Epidermal melanocyte (primary cell): Measurements from ENCODE around the gene KRTAP10-1.

Experiments
- DNase-seq: peaks from one replicate; pipeline ENCODE4 v3.0.0; 2011; ENCODE audit warnings: low spot score; ENCODE audit not compliant: insufficient read length

KRTAP10-1 gene

DNA sequence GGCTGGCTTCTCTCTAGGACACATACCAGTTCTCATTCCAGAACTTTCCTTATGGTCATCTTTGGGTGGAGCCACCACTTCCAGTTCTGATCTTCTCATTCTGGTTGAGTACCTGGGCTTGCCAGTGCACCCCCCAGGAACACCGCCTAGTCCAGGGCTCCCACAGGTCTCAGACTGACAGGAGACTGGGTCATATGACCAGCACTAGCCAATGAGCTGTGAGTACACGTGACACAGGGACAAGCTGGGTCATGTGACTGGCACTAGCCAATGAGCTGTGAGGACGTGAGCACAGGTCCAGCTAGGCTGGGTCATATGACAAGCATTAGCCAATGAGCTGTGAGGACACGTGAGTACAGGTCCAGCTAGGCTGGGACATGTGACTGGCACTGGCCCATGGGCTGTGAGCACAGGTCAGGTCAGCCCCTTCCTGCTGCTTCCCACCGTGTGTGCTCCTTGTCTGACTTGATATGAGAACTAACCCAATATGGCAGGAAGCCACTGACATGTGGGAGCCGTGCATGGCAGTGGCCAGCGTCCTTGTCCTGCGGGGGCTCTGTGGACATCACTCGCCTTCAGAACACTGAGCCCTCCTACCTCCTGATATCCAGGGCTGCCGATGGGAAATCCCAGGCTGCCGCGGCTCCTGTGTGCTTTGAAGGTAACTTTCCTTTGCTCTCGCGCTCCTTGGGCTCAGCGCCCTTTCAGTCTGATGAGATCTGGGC lies 22.7 kb downstream of the KRTAP10-1 start:
- no peak for DNase-seq

DNA sequence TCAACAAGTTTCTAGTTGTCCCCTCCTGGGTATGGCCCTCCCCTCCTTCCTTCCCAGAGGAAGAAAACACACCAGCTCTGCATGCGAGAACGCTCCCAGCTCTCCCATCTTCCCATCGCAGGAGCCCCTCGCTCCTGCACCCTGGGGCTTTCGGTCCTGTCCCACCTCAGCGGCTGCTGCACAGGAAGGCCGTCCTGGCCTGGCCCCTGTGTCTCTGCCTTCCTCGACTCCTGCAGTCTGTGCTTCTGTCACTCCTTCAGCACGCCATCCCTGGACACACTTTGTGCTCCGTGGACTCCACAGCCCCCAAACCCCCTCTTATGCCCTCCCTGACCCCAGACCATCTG lies 23.2 kb downstream of the KRTAP10-1 start:
- DNase-seq: no peak

DNA sequence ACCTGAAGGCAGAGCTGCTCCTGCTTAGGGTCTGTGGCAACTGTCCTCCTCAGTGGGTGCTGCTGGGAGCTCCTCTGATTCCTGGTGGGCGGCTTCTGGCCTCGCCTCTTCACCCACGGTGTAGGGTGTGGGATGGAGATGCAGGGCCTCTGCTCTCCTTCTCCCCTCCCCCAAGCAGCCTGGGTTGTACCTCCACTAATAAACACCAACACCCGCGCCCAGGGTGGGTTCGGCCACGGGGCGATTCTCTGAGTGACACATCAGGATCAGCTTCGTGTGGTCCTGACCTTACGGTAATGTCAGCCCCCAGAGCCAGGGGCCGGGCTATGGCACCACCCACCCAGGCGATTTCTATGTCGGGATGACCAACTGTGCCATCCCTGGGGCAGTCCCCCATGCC lies 23.7 kb downstream of the KRTAP10-1 start:
- no peak for DNase-seq

DNA sequence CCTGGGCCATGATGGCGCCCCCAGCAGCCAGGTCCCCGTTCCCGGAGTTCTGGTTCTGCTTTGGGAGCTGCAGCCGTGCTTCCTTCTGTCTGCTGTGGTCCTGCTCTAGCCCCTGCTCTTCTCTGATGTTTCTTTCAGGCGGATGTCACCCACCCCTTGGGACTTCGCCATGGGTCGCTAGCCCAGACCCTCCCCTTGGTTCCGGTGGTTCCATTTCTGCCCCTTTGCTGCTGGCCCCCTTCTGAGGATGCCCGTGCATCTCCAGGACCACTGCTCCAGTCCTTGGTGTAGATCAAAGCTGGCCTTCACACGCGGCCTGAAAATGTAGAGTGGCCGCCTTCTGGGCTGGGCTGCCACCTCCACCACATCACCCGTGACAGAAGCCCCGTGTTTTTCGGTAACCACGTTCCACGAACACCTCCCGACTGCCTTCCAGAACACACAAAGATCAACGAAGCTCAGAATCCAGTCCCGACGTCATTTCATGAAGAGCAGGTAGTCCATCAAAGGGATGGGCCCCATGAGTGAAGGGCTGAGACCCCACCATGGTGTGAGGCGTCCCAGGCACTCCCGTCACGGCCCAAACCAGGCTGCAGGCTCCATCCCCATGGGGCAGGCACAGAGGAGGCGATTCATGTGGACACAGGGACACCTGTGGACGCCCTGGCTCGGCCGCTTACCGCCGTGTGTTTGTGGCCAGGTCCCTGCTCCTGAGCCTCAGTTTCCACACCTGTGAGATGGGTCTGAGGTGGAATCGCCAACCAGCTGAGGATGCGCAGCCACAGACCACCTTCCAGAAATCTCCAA lies 24.4 kb downstream of the KRTAP10-1 start:
- no peak for DNase-seq

DNA sequence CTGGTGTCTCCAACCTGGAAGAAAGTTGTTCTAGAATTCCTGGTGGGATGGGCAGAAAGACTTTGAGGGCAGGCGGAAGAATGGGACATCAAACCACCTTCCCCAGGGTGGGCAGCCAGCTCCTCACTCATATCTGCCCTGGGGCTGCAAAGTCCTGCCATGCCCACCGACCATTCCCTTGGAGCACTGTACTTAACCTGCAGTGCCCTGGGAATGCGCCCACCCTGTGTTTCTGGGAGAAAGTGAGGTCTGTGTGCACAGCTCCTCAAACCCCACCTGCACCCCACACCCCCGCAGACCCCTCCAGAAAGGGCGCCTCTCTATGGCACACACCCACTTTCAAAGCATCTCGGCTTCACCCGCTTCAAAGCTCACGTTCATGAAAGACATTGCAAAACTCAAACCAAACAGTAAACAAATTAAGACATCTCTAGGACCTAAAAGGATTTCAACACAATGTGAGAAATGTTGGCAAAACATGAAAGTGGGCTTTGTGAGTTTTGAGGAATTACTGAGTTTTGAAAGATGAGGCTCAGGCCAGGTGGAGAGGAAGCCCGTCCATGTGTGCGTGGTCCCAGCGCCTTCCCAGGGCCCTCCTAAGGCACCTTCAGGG lies 25.1 kb downstream of the KRTAP10-1 start:
- no peak for DNase-seq

DNA sequence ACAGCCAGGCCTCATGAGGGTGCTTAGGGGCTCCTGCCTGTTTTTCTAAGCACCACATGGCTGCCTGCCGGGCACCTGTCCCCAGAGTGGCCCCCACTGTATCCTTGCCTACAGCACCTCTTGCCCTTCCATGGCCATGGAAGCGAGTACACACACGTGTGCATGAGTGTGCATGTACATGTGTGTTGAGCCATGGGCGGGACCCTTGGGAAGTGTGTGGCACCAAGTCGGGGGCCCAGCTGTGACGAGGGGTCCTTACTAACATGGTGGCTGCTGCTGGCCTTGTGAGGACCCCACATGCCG lies 25.8 kb downstream of the KRTAP10-1 start:
- DNase-seq: no peak

DNA sequence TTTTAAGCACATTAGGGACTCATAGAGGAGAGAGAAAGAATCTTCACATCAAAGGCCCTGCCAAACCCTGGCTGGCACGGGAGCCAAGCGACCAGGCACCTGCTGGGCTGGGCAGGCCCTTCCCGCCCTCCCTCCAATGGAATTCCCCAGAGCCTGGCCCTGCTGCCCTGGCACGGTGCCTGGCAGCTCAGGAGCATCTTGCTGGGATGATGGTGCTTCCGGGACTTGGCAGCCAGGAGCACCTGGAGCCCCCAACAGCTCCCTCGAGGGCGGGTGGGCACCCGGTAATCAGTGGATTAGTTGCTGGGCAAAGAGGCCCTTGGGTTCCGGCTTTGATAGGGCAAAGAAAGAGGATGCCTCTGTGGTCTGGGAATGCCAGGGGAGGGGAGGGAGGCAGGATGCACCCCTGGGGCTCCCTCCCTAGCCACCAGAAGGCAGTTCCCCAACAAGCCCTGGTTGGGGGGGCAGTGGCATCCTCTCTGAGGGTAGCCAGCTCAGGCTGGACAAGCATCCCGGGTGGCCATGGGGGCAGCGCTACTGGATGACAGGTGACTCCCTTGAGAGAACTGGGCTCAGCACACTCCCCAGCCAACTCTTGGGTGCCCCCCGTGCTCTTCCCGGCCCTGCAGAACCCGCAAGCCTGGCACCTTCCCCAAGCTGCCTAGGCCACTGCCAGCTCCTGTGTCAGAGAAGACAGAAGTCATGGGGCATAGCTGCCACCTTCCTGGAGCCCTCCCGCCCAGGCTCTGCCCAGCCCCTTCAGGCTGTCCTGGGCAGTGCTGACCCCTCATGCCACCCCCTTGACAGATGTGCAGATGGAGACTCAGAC lies 26.4 kb downstream of the KRTAP10-1 start:
- no peak for DNase-seq

DNA sequence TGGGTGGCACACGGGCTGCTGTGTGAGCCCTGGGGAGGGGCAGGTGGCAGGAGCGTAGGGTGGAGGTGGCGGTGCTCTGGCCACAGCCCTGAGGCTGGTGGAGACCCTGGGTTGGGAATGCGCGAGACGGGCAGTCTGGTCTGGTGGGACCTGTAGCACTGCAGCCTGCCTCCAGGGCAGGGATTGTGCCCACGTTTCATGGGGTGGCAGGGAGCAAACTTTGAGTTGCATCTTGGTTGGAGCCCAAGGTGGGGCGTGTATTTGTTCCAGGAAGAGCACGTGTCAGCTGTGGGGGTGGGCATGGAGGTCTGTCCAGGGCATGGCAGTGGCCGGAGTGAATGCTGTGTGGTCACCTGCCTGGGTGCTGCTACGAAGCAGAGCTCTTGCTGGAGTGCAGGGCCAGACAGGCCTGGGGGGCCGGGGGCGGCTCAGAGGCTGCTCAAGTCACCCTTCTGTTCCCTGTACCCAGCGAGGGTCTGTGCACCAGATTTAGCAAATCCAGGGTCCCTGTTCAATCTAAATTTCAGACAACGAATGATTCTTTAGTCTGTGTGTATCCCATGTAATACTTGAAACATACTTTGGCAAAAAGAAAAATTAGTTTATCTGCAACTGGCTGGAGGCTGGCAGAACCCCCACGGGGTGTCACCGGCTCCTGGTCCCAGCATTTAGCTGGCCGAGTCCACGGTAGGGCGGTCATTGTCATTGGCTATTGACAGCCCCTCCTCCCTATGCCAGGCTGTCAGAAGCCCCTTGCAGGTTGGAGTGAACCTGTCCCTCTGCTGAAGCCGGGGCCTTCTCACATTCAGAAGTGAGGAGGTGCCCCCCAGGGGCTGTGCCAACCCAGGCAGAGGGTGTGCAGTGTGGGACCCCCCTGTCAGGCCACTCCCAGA lies 27.3 kb downstream of the KRTAP10-1 start:
- no peak for DNase-seq

DNA sequence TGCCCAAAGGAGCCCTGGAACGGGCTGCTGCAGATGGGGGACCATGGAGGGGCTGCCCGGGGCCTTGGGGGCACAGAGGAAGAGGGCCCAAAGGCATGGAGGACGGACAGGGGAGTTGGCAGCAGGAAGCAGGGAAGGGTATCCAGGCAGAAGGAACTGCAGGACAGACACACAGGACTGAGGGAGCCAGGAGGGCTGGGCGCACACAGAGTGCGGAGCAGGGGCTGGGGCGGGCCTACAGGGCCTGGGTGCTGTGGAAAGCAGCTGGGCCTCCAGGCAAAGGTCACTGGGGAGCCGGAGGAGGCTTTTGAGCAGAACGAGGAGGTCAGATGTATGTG lies 28.1 kb downstream of the KRTAP10-1 start:
- DNase-seq: no peak

DNA sequence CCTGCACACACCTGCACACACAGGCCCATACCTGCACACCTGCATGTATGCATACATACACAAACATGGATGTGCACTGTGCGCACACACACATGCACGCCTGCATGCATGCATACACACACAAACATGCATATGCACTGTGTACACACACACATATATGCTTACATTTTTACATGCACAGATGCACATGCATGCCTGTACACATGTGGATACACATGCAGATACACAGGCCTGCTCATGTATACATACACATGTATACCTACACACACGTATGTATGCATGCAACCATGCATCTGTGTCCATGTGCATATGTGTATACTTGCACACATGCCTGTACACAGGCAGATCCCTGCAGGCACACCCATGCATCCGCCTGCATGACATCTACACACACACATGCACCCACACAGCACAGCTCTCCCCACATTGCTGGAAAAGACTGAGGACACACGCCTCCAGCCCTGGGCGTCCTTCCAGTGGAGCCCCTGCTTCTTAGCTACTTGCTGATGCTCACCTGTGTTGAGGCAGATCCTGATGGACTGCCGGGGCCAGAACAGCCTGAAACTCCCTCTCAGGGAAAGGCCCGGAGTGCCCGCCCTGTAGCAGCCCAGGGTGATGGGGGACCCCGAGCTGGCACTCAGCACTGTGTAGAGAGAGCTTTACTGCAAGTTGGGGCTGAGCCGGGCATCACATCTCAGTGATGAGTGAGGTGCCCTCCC lies 28.6 kb downstream of the KRTAP10-1 start:
- DNase-seq: no peak

DNA sequence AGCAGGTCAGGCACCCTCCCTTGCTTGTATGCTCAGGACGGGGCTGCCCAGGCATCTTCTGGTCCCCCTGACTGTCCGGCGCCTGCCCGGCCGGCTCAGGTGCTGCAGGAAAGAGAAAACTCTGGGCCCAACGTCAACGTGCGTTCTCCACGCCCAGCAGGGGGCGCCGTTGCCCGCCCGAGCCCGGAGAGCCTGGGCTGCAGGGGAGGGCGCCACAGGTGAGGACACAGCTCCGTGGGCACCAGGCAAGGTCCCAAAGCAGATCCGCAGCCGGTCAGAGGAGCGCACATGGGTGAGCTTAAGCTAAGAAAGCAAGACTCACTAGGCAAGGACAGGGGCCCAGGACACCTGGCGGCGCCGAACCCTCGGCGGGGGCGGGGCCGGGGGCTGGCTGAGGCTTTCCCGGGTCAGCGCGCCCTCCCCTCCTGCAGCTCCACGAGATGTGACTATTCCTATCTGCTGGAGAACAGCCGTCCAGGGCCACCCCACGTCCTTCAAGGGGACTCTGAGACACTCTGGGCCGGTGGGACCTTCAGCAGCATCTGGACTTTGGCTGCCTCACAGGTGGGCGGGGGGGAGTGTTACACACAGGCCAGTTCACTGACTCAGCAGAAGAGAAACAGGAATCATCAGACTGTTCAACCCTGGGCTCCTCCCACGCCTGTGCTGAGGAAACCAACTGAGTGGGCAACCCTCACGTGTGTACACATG lies 29.3 kb downstream of the KRTAP10-1 start:
- DNase-seq: no peak

DNA sequence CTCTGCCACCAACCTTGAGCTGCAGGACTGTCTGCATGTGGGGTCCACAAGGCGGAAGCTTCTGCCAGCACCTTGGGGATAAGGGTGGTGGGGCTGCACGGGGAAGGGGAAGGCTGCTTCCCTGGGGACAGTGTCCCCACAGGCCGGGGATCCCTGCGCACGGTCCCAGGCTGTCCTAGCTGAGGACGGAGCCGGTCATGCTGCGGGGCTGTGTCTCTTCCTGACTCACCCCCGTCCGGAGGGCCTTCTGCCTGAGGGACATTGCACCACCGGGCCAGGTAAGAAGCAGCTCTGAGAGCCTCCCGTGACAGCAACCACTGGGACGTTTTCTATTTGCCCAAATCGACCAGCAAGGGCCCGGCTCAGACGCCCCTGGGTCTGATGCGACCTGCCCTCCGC lies 29.9 kb downstream of the KRTAP10-1 start:
- DNase-seq: no peak

DNA sequence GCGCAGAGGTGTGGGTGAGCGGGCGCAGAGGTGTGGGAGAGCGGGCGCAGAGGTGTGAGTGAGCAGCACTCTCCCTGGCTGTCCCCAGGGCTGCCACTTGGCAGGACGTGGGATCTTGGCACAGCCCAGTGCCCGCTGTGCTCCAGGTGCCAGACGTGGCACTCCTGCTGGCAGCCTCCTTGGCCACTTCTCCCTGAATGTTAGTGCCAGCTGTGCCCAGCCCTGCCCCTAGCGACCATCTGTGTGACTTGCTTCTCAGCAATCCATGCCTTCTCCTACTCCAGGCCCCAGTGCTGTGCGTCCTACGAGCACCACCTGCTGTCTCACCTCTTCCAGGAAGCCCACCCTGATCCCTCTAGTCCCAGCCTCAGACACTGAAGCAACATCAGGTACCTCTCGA lies 30.5 kb downstream of the KRTAP10-1 start:
- no peak for DNase-seq

DNA sequence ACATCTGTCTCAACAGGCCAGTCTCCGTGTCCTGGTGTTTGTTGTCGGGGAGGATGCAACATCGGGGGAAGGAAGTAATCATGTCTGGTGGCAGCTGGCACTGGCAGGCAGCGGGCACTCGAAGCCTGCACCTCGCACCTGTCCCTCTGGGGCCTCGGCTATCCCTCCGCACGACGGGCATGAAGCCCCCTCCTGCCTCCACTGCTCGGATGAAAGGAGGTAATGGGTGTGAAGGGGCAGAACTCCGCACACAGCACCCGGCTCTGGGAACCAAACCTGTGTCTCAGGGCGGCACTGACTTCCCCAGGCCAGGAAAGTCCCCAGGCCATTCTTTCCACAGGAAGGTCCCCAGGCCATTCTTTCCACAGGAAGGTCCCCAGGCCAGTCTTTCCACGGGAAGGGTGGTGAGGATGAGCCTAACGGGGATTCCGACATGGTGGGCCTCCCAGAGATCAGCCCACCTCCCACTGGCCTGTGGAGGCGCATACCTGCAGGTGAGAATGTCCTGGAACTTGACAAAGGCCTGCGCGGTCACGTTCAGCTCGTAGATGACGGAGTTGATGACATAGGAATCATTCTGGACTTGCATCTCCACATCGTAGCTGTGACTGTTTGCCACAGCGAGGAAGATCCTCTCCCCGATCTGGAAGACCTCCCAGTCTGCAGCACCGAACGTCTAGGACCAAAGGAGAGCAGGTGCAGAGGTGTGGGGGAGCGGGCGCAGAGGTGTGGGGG lies 31.1 kb downstream of the KRTAP10-1 start:
- DNase-seq: no peak

DNA sequence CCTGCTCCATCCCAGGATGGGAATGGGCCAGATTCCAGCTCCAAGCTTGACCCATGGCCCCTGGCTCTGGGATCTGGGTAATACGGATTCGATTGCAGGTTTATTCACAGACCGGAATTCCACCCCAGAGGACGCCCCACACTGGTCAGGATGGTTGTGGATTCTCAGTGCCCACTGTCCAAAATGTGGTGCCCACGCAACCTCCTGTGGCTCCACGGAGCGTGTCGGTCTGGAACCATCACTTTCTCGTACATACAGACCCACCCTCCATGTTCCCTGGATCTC lies 31.6 kb downstream of the KRTAP10-1 start:
- no peak for DNase-seq

DNA sequence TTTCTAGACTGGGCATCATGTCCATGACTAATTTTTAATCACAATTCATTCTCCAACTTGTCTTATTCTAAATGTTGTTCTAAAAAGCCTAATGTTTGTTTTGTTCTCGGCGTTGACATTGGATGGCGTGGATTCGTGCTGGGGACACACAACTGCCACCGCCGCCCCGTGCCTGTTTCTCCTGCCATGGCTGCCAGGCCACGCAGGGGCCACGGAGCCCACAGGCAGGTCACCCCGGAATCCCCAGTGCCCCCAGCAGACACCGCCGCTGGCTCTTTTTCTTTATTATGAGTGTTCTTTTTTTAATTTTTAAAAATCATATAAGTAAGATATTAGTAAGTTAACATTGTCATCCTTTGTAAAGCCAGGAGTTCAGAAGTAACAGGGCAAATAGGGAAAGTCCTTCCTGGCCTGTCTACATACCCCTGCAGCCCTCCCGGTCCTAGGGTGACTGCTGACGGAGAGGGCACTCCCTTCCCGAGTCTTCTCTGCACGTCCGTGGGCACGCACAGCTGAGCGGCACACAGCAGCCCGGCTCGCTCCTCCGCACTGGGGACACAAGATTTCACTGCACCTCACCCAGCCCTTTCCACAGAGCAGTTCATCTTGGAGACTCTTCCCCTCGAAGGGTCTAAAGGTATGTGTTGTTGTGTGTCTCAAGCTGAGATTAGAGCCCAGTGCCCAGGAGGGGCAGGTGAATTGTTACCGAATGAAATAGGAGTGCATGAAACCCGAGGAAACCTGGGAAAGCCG lies 32.1 kb downstream of the KRTAP10-1 start:
- no peak for DNase-seq

DNA sequence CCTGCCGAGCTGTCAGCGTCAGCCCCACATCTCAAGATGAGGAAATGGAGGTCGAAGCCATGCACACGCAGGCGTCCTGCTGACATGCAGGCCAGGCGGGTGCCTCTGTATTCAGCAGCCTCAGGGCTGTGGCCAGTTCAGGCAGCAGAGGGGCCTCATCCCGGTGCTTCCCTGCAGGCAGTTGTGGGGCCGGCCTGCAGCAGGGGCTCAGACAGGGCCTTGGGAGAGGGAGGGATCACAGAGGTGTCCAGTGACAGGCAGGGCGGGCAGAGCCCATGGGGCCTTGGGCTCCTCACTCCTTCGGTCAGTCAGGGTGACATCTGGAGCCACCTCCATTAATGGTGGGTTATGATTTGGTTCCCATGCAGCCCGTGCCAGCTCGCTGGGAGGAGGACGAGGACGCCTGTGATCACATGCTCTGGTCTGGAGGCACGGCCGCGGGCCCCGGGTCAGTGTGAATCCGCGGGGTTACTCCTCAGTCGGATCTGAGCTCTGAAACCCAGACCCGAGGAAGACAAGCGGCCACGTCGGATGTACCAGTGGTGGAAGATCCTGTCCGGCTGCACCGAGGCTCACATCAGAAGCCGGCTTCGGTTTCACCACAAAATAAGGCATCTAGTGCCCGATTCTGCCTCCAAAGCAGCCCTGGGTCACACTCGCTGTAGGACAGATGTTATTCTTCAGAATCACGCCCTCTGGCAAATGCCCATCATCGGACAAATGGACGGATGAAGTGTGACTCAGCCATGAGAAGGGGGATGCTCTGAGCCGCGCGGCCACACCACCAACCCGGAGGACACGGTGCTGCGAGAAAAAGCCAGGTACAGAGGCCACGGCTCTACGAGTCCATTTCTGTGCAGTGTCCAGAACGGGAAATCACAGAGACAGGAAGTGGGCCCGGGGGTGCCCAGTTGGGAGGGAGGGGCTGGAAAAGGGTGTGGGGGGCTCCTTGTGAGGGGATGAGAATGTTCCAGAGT lies 33.4 kb downstream of the KRTAP10-1 start:
- no peak for DNase-seq
